Right cardiac atrium (tissue), 5 donors: ENCODE measurements around the gene BMF. TPM values are rescaled to one million over a fixed set of nuclear protein-coding genes. Genes with fewer than 3 reads are reported as not detected.

ENCODE experiments used
- ATAC-seq, 2 donors: fragments of 200-7000 bp; cut with Tn5 transposase; one replicate each; pipeline versions ENCODE4 v1.8.0 to v1.9.1; 2020; ENCODE audit warnings: moderate library complexity in 2 of 2, mild to moderate bottlenecking in 1 of 2
- DNase-seq, 3 donors: peaks; one replicate each; pipeline ENCODE4 v3.0.0-alpha.2; 2020
- H3K27ac ChIP-seq: one replicate; pipeline ENCODE4 v1.5.1; 2013; ENCODE audit warnings: mild to moderate bottlenecking, low read length, control low read depth, moderate library complexity
- H3K27me3 ChIP-seq: one replicate; pipeline ENCODE4 v1.6.1; 2013; ENCODE audit not compliant: control insufficient read depth, insufficient read depth
- H3K4me1 ChIP-seq: one replicate; pipeline ENCODE4 v1.6.1; 2013; ENCODE audit warnings: low read length; ENCODE audit not compliant: control insufficient read depth, insufficient read depth
- H3K4me3 ChIP-seq: one replicate; pipeline ENCODE4 v1.5.1; 2013; ENCODE audit warnings: low read length, control low read depth
- H3K9me3 ChIP-seq: one replicate; pipeline ENCODE4 v1.6.1; 2013; ENCODE audit warnings: low read length; ENCODE audit not compliant: control insufficient read depth
- WGBS: extraction: QIAGEN DNeasy Blood & Tissue Kit; methylation state at CpG from one replicate; pipeline ENCODE4 v1.1.7; 2013; 5-methylcytosine and 5-hydroxymethylcytosine counted together
- intact Hi-C, 4 donors: fragments of 100-400 bp; cut with DNase I; formaldehyde crosslinking; loops; one replicate each; pipeline versions ENCODE4 v1.11.0 to v1.14.0; 2022 to 2023
- polyA plus RNA-seq: library from polyadenylated mRNA; stranded (reverse); fragments of 200-250 nt; gene quantifications from one replicate; pipeline ENCODE4 v1.2.3, GENCODE V29; 2013
- total RNA-seq, 4 donors: library from RNA; stranded (reverse); fragmentation: NEBNext Ultra II Directional; extraction: Animal tissue kit (Norgen Biotek cat#: 25700); gene quantifications; one replicate each; pipeline ENCODE4 v1.2.1, GENCODE V29; 2021
- donor health status: healthy with polysubstance abuse.
- donor health status: DM: no; HTN: yes; CAD: no.
- donor health status: DM: no; HTN: no; CAD: no.
- donor health status: DM: no; HTN: yes; CAD: no; lungs with severe emphysema.
- donor health status: DM: yes; HTN: yes; CAD: no.

Gene BMF
- total and polyA plus RNA-seq, 5 donors = 2.9 to 9.9 (median 8.3) TPM

GRCh38 chr15:40111888-40112287, 3.2 kb upstream of the BMF start:
- ATAC-seq (no peak), DNase-seq (no peak)
- Histone ChIP-seq H3K27me3 (no peaks in the 10 kb centered on the region), H3K4me3 (no peak overlapping the region), H3K27ac (no peak overlapping the region), H3K9me3 (no peaks in the 10 kb centered on the region), H3K4me1 (peaks cover 7% of the 10 kb centered on the region)
- intact Hi-C loops = no loop called here
- 71% methylated on average over 2 of the region's 2 CpGs for WGBS

GRCh38 chr15:40110866-40111550, 2.3 kb upstream of the BMF start:
- no peak overlapping the region for H3K4me3 ChIP-seq
- intact Hi-C loops = no loop called here
- WGBS = 87% methylated on average over 9 of the region's 9 CpGs
- H3K9me3 ChIP-seq = no peaks in the 10 kb centered on the region
- H3K4me1 ChIP-seq = peaks cover 13% of the 10 kb centered on the region
- DNase-seq (no peak), ATAC-seq (no peak)
- H3K27me3 ChIP-seq = no peaks in the 10 kb centered on the region
- H3K27ac ChIP-seq = no peak overlapping the region

- Histone ChIP-seq H3K4me1 (peaks cover 31% of the 10 kb centered on the region), H3K27ac (peak overlapping the region; percentile 65), H3K4me3 (peak overlapping the region; percentile 85), H3K9me3 (no peaks in the 10 kb centered on the region), H3K27me3 (no peaks in the 10 kb centered on the region)
- WGBS = under 1% methylated on average over 47 of the region's 47 CpGs
- ATAC-seq (peak; percentile 4 to 6), DNase-seq (peak; percentile 83 to 94 (median 92))
- intact Hi-C loops = loop anchor here in 3 of 4 donors (5.0 to 10.0 kb wide), 4 partner anchors 46 to 63 kb away; no protein-coding TSS in a partner anchor
These were observed 421 bp downstream of the BMF start for GRCh38 chr15:40108061-40108854.

- Histone ChIP-seq H3K4me1 (peaks cover 39% of the 10 kb centered on the region), H3K9me3 (no peaks in the 10 kb centered on the region), H3K4me3 (no peak overlapping the region), H3K27ac (peak overlapping the region; percentile 62), H3K27me3 (no peaks in the 10 kb centered on the region)
- peak; percentile 70 to 90 (median 84) for DNase-seq
- 67% methylated on average over 8 of the region's 8 CpGs for WGBS
- intact Hi-C loops = loop anchor here in 3 of 4 donors (5.0 to 10.0 kb wide), 4 partner anchors 44 to 62 kb away; no protein-coding TSS in a partner anchor
- peak; percentile 36 to 44 for ATAC-seq
These were observed 2.2 kb downstream of the BMF start for GRCh38 chr15:40106203-40107161.

- peak overlapping the region; percentile 62 for H3K27ac ChIP-seq
- intact Hi-C loops = loop anchor here in 3 of 4 donors (5.0 to 10.0 kb wide), 4 partner anchors 43 to 61 kb away; no protein-coding TSS in a partner anchor
- WGBS = 86% methylated on average over 9 of the region's 9 CpGs
- DNase-seq = peak in 1 of 3 donors; percentile 61
- H3K27me3 ChIP-seq = no peaks in the 10 kb centered on the region
- peaks cover 41% of the 10 kb centered on the region for H3K4me1 ChIP-seq
- no peak for ATAC-seq
- H3K9me3 ChIP-seq = no peaks in the 10 kb centered on the region
- no peak overlapping the region for H3K4me3 ChIP-seq
These were observed 3.0 kb downstream of the BMF start for GRCh38 chr15:40105517-40106202.

- intact Hi-C loops = loop anchor here in 3 of 4 donors (5.0 to 10.0 kb wide), 4 partner anchors 43 to 60 kb away; no protein-coding TSS in a partner anchor
- H3K4me1 ChIP-seq = peaks cover 47% of the 10 kb centered on the region
- 3% methylated on average over 16 of the region's 16 CpGs for WGBS
- ATAC-seq = peak; percentile 71 to 72
- peak; percentile 92 to 97 (median 97) for DNase-seq
- no peaks in the 10 kb centered on the region for H3K9me3 ChIP-seq
- H3K27ac ChIP-seq = peak overlapping the region; percentile 45
- no peaks in the 10 kb centered on the region for H3K27me3 ChIP-seq
- H3K4me3 ChIP-seq = no peak overlapping the region
These were observed 3.7 kb downstream of the BMF start for GRCh38 chr15:40104865-40105516.

- Histone ChIP-seq H3K27me3 (no peaks in the 10 kb centered on the region), H3K9me3 (no peaks in the 10 kb centered on the region), H3K27ac (peak overlapping the region; percentile 29), H3K4me3 (no peak overlapping the region), H3K4me1 (peaks cover 47% of the 10 kb centered on the region)
- WGBS = 44% methylated on average over 8 of the region's 8 CpGs
- no peak for DNase-seq
- intact Hi-C loops = loop anchor here in 2 of 4 donors (5.0 to 10.0 kb wide), 2 partner anchors 57 to 60 kb away; no protein-coding TSS in a partner anchor
- no peak for ATAC-seq
These were observed 4.3 kb downstream of the BMF start for GRCh38 chr15:40104296-40104864.

GRCh38 chr15:40103864-40104271, 4.8 kb downstream of the BMF start:
- intact Hi-C loops = loop anchor here in 2 of 4 donors (5.0 to 10.0 kb wide), 2 partner anchors 57 to 59 kb away; no protein-coding TSS in a partner anchor

More at GRCh38 chr15:40103864-40104271, 4.8 kb downstream of the BMF start:
- H3K4me3 ChIP-seq = no peak overlapping the region
- WGBS = 59% methylated on average over 7 of the region's 7 CpGs
- H3K27me3 ChIP-seq = no peaks in the 10 kb centered on the region
- H3K27ac ChIP-seq = peak overlapping the region; percentile 81
- H3K9me3 ChIP-seq = no peaks in the 10 kb centered on the region
- DNase-seq (peak in 1 of 3 donors; percentile 64), ATAC-seq (no peak)
- peaks cover 47% of the 10 kb centered on the region for H3K4me1 ChIP-seq
